ENCODE data around the gene ELAPOR1.

GRCh38 chr1:109133002-109133706, 19.2 kb downstream of the ELAPOR1 start:
- TF ChIP-seq SP1 (IDR thresholded peaks at IDR 0.05) (no peak), CTCF (IDR thresholded peaks at IDR 0.05; ENCODE audit: low read depth, low read length, missing input control) (no peak), REST (IDR thresholded peaks at IDR 0.05) (no peak), RAD21 (IDR thresholded peaks at IDR 0.05) (no peak), HNF4G (IDR thresholded peaks at IDR 0.05) (no peak), ZBTB33 (IDR thresholded peaks at IDR 0.05) (no peak), TAF1 (conservative IDR thresholded peaks at IDR 0.05) (no peak), JUND (IDR thresholded peaks at IDR 0.05) (no peak), NR2F2 (IDR thresholded peaks at IDR 0.05) (no peak), ATF3 (IDR thresholded peaks at IDR 0.05) (no peak), RXRA (IDR thresholded peaks at IDR 0.05) (no peak)

Measured in liver (tissue), 3 donors.